ENCODE results near the gene TMEM209.

Gene TMEM209

GRCh38 chr7:130136579-130137167 lies 68.5 kb downstream of the TMEM209 start (continued):
- no peak for TF ChIP-seq ZNF692 (tag by site-specific recombination; IDR thresholded peaks at IDR 0.05)
- no peak for TF ChIP-seq ZNF776 (tag by site-specific recombination; IDR thresholded peaks at IDR 0.05; ENCODE audit: borderline replicate concordance)
- TF ChIP-seq PRDM6 (tag by site-specific recombination; IDR thresholded peaks at IDR 0.05) = no peak
- TF ChIP-seq ZNF707 (tag by site-specific recombination; IDR thresholded peaks at IDR 0.05) = no peak
- TF ChIP-seq ZNF521 (tag by site-specific recombination; IDR thresholded peaks at IDR 0.05) = no peak

GRCh38 chr7:130135208-130136205 lies 69.7 kb downstream of the TMEM209 start:
- Histone ChIP-seq H3K36me3 (ENCODE audit: control insufficient read depth in 2 of 2, insufficient read depth in 1 of 2, low read length in 2 of 2) (peaks cover 0 to 42% of the 10 kb centered on the region in 2 experiments; a peak in 1 of 3 replicates), H3K4me1 (ENCODE audit: control insufficient read depth, insufficient read depth, low read length) (no peaks in the 10 kb centered on the region), H3K9me3 (ENCODE audit: control insufficient read depth, insufficient read depth, low read depth, low read length) (no peaks in the 10 kb centered on the region), H3K4me3 (ENCODE audit: low read depth, low read length) (no peak overlapping the region), H3K27ac (ENCODE audit: extremely low read depth, low read depth, low read length) (no peak overlapping the region)
- TF ChIP-seq, protein P1, sequence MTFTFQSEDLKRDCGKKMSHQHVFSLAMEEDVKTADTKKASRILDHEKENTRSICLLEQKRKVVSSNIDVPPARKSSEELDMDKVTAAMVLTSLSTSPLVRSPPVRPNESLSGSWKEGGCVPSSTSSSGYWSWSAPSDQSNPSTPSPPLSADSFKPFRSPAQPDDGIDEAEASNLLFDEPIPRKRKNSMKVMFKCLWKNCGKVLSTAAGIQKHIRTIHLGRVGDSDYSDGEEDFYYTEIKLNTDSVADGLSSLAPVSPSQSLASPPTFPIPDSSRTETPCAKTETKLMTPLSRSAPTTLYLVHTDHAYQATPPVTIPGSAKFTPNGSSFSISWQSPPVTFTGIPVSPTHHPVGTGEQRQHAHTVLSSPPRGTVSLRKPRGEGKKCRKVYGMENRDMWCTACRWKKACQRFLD (tag by site-specific recombination; IDR thresholded peaks at IDR 0.05) = no peak
- TF ChIP-seq GLI4 (tag by site-specific recombination; IDR thresholded peaks at IDR 0.05) (no peak), ZFHX2 (tag by site-specific recombination; conservative IDR thresholded peaks at IDR 0.05) (peak; percentile 58; the same call in 1 of the 2 replicates), SP7 (tag by site-specific recombination; IDR thresholded peaks at IDR 0.05) (no peak), ZNF561 (tag by site-specific recombination; IDR thresholded peaks at IDR 0.05; ENCODE audit: borderline replicate concordance) (no peak), KLF9 (tag by site-specific recombination; IDR thresholded peaks at IDR 0.05; ENCODE audit: low read depth) (no peak), ZNF510 (tag by site-specific recombination; IDR thresholded peaks at IDR 0.05; ENCODE audit: insufficient replicate concordance) (no peak), RBAK (tag by site-specific recombination; IDR thresholded peaks at IDR 0.05) (no peak), ZNF677 (tag by site-specific recombination; IDR thresholded peaks at IDR 0.05) (no peak), EGR2 (tag by site-specific recombination; IDR thresholded peaks at IDR 0.05; ENCODE audit: low read depth) (peak; percentile 66), SP2 (tag by site-specific recombination; IDR thresholded peaks at IDR 0.05) (no peak)
- TF ChIP-seq, protein P2, sequence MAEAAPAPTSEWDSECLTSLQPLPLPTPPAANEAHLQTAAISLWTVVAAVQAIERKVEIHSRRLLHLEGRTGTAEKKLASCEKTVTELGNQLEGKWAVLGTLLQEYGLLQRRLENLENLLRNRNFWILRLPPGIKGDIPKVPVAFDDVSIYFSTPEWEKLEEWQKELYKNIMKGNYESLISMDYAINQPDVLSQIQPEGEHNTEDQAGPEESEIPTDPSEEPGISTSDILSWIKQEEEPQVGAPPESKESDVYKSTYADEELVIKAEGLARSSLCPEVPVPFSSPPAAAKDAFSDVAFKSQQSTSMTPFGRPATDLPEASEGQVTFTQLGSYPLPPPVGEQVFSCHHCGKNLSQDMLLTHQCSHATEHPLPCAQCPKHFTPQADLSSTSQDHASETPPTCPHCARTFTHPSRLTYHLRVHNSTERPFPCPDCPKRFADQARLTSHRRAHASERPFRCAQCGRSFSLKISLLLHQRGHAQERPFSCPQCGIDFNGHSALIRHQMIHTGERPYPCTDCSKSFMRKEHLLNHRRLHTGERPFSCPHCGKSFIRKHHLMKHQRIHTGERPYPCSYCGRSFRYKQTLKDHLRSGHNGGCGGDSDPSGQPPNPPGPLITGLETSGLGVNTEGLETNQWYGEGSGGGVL (tag by site-specific recombination; IDR thresholded peaks at IDR 0.05) = peak; percentile 37; the same call in 1 of the 2 replicates
- TF ChIP-seq, protein P3, sequence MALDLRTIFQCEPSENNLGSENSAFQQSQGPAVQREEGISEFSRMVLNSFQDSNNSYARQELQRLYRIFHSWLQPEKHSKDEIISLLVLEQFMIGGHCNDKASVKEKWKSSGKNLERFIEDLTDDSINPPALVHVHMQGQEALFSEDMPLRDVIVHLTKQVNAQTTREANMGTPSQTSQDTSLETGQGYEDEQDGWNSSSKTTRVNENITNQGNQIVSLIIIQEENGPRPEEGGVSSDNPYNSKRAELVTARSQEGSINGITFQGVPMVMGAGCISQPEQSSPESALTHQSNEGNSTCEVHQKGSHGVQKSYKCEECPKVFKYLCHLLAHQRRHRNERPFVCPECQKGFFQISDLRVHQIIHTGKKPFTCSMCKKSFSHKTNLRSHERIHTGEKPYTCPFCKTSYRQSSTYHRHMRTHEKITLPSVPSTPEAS (tag by site-specific recombination; IDR thresholded peaks at IDR 0.05) = no peak
- ChIA-PET POLR2A (interaction anchor here (0.6 kb wide), 1 partner anchor 55 kb away, joined by 3 read pairs; no protein-coding TSS in a partner anchor), CTCF (interaction anchor here (0.7 kb wide), 1 partner anchor 1594 kb away, joined by 3 read pairs; no protein-coding TSS in a partner anchor)
